Kidney (tissue), 14 donors: Measurements from ENCODE around the gene SLC9A1. TPM values are rescaled to one million over a fixed set of nuclear protein-coding genes. Genes with fewer than 3 reads are reported as not detected.
"Not testable (repeated sequence)": the region's sequence is repeated elsewhere in the genome, so short reads cannot be mapped to it uniquely, and the experiment has no call there.

Source experiments
- DNase-seq, 5 donors: peaks; one replicate each; pipeline ENCODE4 v3.0.0-alpha.2; 2013 to 2020
- FAIRE-seq: peaks from 2 replicates; lab custom pipeline; 2012; peaks lifted over from hg19 to GRCh38; lab: Jason Lieb, UNC
- H3K27ac ChIP-seq, 2 donors: one replicate each; pipeline ENCODE4 v1.7.0; 2013; ENCODE audit warnings: low read depth in 2 of 2, low read length in 2 of 2, inconsistent platforms in 1 of 2
- H3K27me3 ChIP-seq: one replicate; pipeline ENCODE4 v1.7.1; 2013; ENCODE audit warnings: low read length, inconsistent platforms; ENCODE audit not compliant: control insufficient read depth, insufficient read depth
- H3K36me3 ChIP-seq, 3 donors: one replicate each; pipeline versions ENCODE4 v1.7.0 to v1.7.1; 2013; ENCODE audit warnings: low read length in 3 of 3, control low read depth in 1 of 3, inconsistent platforms in 1 of 3; ENCODE audit not compliant: insufficient read depth in 3 of 3, control insufficient read depth in 2 of 3
- H3K4me1 ChIP-seq, 3 donors: one replicate each; pipeline versions ENCODE4 v1.7.0 to v1.7.1; 2013; ENCODE audit warnings: low read length in 3 of 3, inconsistent platforms in 1 of 3, low read depth in 1 of 3; ENCODE audit not compliant: control insufficient read depth in 2 of 3, insufficient read depth in 2 of 3
- H3K4me3 ChIP-seq, 3 donors: one replicate each; pipeline versions ENCODE4 v1.7.0 to v1.8.1; 2013; ENCODE audit warnings: low read length in 3 of 3, control low read depth in 1 of 3, inconsistent platforms in 1 of 3
- H3K9ac ChIP-seq, 3 donors: one replicate each; pipeline versions ENCODE4 v1.7.0 to v1.7.1; 2013; ENCODE audit warnings: low read length in 3 of 3, control low read depth in 1 of 3, inconsistent platforms in 1 of 3
- H3K9me3 ChIP-seq, 3 donors: one replicate each; pipeline versions ENCODE4 v1.7.0 to v1.7.1; 2013; ENCODE audit warnings: low read length in 3 of 3, control low read depth in 1 of 3, inconsistent platforms in 1 of 3; ENCODE audit not compliant: control insufficient read depth in 2 of 3, insufficient read depth in 1 of 3
- CTCF ChIP-seq: IDR thresholded peaks from 3 replicates; pipeline ENCODE4 v1.5.1; 2012; ENCODE audit warnings: mild to moderate bottlenecking, moderate library complexity, borderline replicate concordance; ENCODE audit not compliant: insufficient read depth; ENCODE audit errors: extremely low read depth
- intact Hi-C: fragments of 100-400 bp; cut with DNase I; formaldehyde crosslinking; loops from one replicate; pipeline ENCODE4 v1.11.1; 2022
- polyA plus RNA-seq: library from polyadenylated mRNA; stranded (reverse); fragments of 350-450 nt; fragmentation: Illumina TruSeq; extraction: RNeasy Lipid Tissue Mini Kit (QIAGEN cat#74804); gene quantifications from one replicate; pipeline ENCODE4 v1.2.3, GENCODE V29; 2014; ENCODE audit warnings: low read depth, low replicate concordance; ENCODE audit not compliant: insufficient read depth
- total RNA-seq: library from RNA; stranded (reverse); fragmentation: NEBNext Ultra II Directional; extraction: Animal tissue kit (Norgen Biotek cat#: 25700); gene quantifications from one replicate; pipeline ENCODE4 v1.2.1, GENCODE V29; 2021
- donor health status: control.
- donor health status: control.
- donor health status: control.
- donor health status: control.
- donor health status: control.
- donor health status: DM: yes; HTN: yes; CAD: no.
- donor health status: Normal renal cell carcinoma (clear cell type).

The SLC9A1 gene
- total and polyA plus RNA-seq, 2 donors from 2014 or later = 19.3 to 29.8 TPM

- DNase-seq (no peak), FAIRE-seq (no peak)
- no peaks in the 10 kb centered on the region for H3K27me3 ChIP-seq
- peaks cover 0 to 1% (median 0%) of the 10 kb centered on the region in 3 donors for H3K4me1 ChIP-seq
- no peaks in the 10 kb centered on the region for H3K9me3 ChIP-seq
- no peak overlapping the region for H3K9ac ChIP-seq
- no peak for TF ChIP-seq CTCF
- H3K36me3 ChIP-seq = no peaks in the 10 kb centered on the region
- H3K4me3 ChIP-seq = no peak overlapping the region
- no peak overlapping the region for H3K27ac ChIP-seq
- intact Hi-C loops = no loop called here
Measured at GRCh38 chr1:27127419-27127818, 27.5 kb downstream of the SLC9A1 start.

GRCh38 chr1:27126391-27126790 is 28.5 kb downstream of the SLC9A1 start:
- H3K9ac ChIP-seq = no peak overlapping the region
- no peak overlapping the region for H3K4me3 ChIP-seq
- no peak overlapping the region for H3K27ac ChIP-seq
- no peak for TF ChIP-seq CTCF
- no peaks in the 10 kb centered on the region for H3K36me3 ChIP-seq
- H3K27me3 ChIP-seq = no peaks in the 10 kb centered on the region
- H3K9me3 ChIP-seq = no peaks in the 10 kb centered on the region
- FAIRE-seq = no peak
- H3K4me1 ChIP-seq = peaks cover 0 to 3% (median 0%) of the 10 kb centered on the region in 3 donors
- intact Hi-C loops = no loop called here
- DNase-seq = no peak

GRCh38 chr1:27125125-27125524 is 29.8 kb downstream of the SLC9A1 start:
- H3K27ac ChIP-seq, intact Hi-C loops, FAIRE-seq, H3K36me3 ChIP-seq, DNase-seq, H3K9me3 ChIP-seq, H3K9ac ChIP-seq, H3K27me3 ChIP-seq, H3K4me1 ChIP-seq, H3K4me3 ChIP-seq: not testable (repeated sequence)

GRCh38 chr1:27124405-27124804 is 30.5 kb downstream of the SLC9A1 start:
- intact Hi-C loops = no loop called here
- DNase-seq = no peak
- Histone ChIP-seq H3K9ac (no peak overlapping the region), H3K36me3 (no peaks in the 10 kb centered on the region), H3K4me1 (peaks cover 0 to 3% (median 0%) of the 10 kb centered on the region in 3 donors), H3K27ac (no peak overlapping the region), H3K4me3 (no peak overlapping the region), H3K27me3 (no peaks in the 10 kb centered on the region), H3K9me3 (no peaks in the 10 kb centered on the region)
- TF ChIP-seq CTCF = no peak
- no peak for FAIRE-seq
